HepG2 (cell line): ENCODE measurements around the gene TM7SF3. TPM values are rescaled to one million over a fixed set of nuclear protein-coding genes. Genes with fewer than 3 reads are reported as not detected.

Source experiments
- BRF2 ChIP-seq: sonication (generic); formaldehyde crosslinking; IDR thresholded peaks from 2 replicates; pipeline ENCODE4 v1.8.1; 2022; ENCODE audit warnings: mild to moderate bottlenecking, missing genetic modification reagents
- CERS6 ChIP-seq: sonication (generic); formaldehyde crosslinking; IDR thresholded peaks from 2 replicates; pipeline ENCODE4 v1.5.0; 2020; ENCODE audit warnings: missing genetic modification reagents
- CREM ChIP-seq, 2 experiments: sonication (generic) in 1 of 2; formaldehyde crosslinking in 1 of 2; IDR thresholded peaks; 2 replicates each; pipeline versions ENCODE4 v1.4.0 to v1.6.1; 2016 to 2020; ENCODE audit warnings: antibody characterized with exemption in 1 of 2, mild to moderate bottlenecking in 1 of 2, missing genetic modification reagents in 1 of 2
- ELF1 ChIP-seq: sonication (generic); formaldehyde crosslinking; IDR thresholded peaks from 2 replicates; pipeline ENCODE4 v1.4.0; 2020; ENCODE audit warnings: missing genetic modification reagents
- PHF5A ChIP-seq: IDR thresholded peaks from one replicate; pipeline ENCODE4 v1.6.1; 2018; ENCODE audit warnings: low read depth, missing genetic modification reagents; ENCODE audit not compliant: unreplicated experiment
- SALL1 ChIP-seq: sonication (generic); formaldehyde crosslinking; IDR thresholded peaks from 2 replicates; pipeline ENCODE4 v1.8.0; 2022; ENCODE audit warnings: mild to moderate bottlenecking, missing genetic modification reagents
- SYNCRIP ChIP-seq: fragments of 200-400 bp; formaldehyde crosslinking; IDR thresholded peaks from 2 replicates; pipeline ENCODE4 v1.6.1; 2018; ENCODE audit warnings: mild to moderate bottlenecking, low read depth, low read length; ENCODE audit not compliant: insufficient read depth
- ZBTB38 ChIP-seq: sonication (generic); formaldehyde crosslinking; IDR thresholded peaks from 2 replicates; pipeline ENCODE4 v1.5.1; 2020; ENCODE audit warnings: mild to moderate bottlenecking, missing genetic modification reagents
- ZKSCAN5 ChIP-seq: sonication (generic); formaldehyde crosslinking; IDR thresholded peaks from 2 replicates; pipeline ENCODE4 v1.5.1; 2020; ENCODE audit warnings: mild to moderate bottlenecking, missing genetic modification reagents
- ZNF230 ChIP-seq: sonication (generic); formaldehyde crosslinking; IDR thresholded peaks from 2 replicates; pipeline ENCODE4 v1.4.0; 2020; ENCODE audit warnings: mild to moderate bottlenecking, missing genetic modification reagents
- ZNF235 ChIP-seq: sonication (generic); formaldehyde crosslinking; IDR thresholded peaks from 2 replicates; pipeline ENCODE4 v1.8.1; 2023; ENCODE audit warnings: mild to moderate bottlenecking, missing genetic modification reagents, borderline replicate concordance
- ZNF256 ChIP-seq: sonication (generic); formaldehyde crosslinking; conservative IDR thresholded peaks from 2 replicates; pipeline ENCODE4 v1.4.0; 2020; ENCODE audit warnings: missing genetic modification reagents
- ZNF274 ChIP-seq: sonication (generic); formaldehyde crosslinking; IDR thresholded peaks from 2 replicates; pipeline ENCODE4 v1.5.1; 2020; ENCODE audit warnings: mild to moderate bottlenecking, missing genetic modification reagents
- ZNF362 ChIP-seq: sonication (generic); formaldehyde crosslinking; IDR thresholded peaks from 2 replicates; pipeline ENCODE4 v1.4.0; 2020; ENCODE audit warnings: missing genetic modification reagents, mild to moderate bottlenecking, borderline replicate concordance
- ZNF552 ChIP-seq: sonication (generic); formaldehyde crosslinking; IDR thresholded peaks from 2 replicates; pipeline ENCODE4 v1.9.0; 2022; ENCODE audit warnings: missing genetic modification reagents, mild to moderate bottlenecking, borderline replicate concordance
- ZNF609 ChIP-seq: sonication (generic); formaldehyde crosslinking; IDR thresholded peaks from 2 replicates; pipeline ENCODE4 v1.4.0; 2020; ENCODE audit warnings: mild to moderate bottlenecking, missing genetic modification reagents, borderline replicate concordance
- ZNF878 ChIP-seq: sonication (generic); formaldehyde crosslinking; IDR thresholded peaks from 2 replicates; pipeline ENCODE4 v1.8.1; 2023; ENCODE audit warnings: mild to moderate bottlenecking, missing genetic modification reagents, moderate library complexity
- ZSCAN5A ChIP-seq: sonication (generic); formaldehyde crosslinking; IDR thresholded peaks from 2 replicates; pipeline ENCODE4 v1.8.0; 2022; ENCODE audit warnings: mild to moderate bottlenecking, missing genetic modification reagents, borderline replicate concordance
- polyA plus RNA-seq, 8 experiments: library from polyadenylated mRNA; depleted of rRNA in 3 of 8; stranded (reverse) in 7 of 8; unstranded in 1 of 8; fragments of >200 nt; fragmentation: Illumina TruSeq in 4 of 8; extraction: Trizol in 4 of 8; gene quantifications; 2 replicates each; pipeline versions ENCODE4 v1.2.1 to v1.2.3, GENCODE V29; 2011 to 2016; ENCODE audit warnings: low read depth in 4 of 8, missing spikeins in 1 of 8, mixed read lengths in 1 of 8; ENCODE audit not compliant: insufficient read depth in 1 of 8
- total RNA-seq, 5 experiments: library from RNA; depleted of rRNA; stranded (reverse); fragments of >200 nt; fragmentation: Illumina TruSeq; extraction: Trizol; gene quantifications; 2 replicates each; pipeline ENCODE4 v1.2.3, GENCODE V29; 2016; ENCODE audit warnings: low read depth in 1 of 5

TM7SF3 gene
- total and polyA plus RNA-seq, 2 of the 13 experiments (the other 11 are each of a cell fraction or from before 2014, with no cell fraction given): 116 to 142 TPM

- TF ChIP-seq CERS6 (CRISPR knock-in tag): no peak
- TF ChIP-seq ZNF878: 0 out of 2 replicates have a peak, but pooled peaks have one; percentile 46
- TF ChIP-seq ZNF609 (CRISPR knock-in tag): no peak
- 0 out of 2 replicates have a peak, but pooled peaks have one; percentile 72 for TF ChIP-seq ZNF256 (CRISPR knock-in tag)
- TF ChIP-seq ELF1 (CRISPR knock-in tag): peak; percentile 62
- peak; percentile 86 for TF ChIP-seq ZBTB38
- TF ChIP-seq CREM (IDR thresholded peaks at IDR 0.05): no peak
- TF ChIP-seq CREM (CRISPR knock-in tag; IDR thresholded peaks at IDR 0.05): no peak
- TF ChIP-seq SYNCRIP: no peak
- TF ChIP-seq BRF2 (CRISPR knock-in tag): peak; percentile 65; the same call in 1 of the 2 replicates
- TF ChIP-seq PHF5A: peak; percentile 26
- TF ChIP-seq ZNF362 (CRISPR knock-in tag): no peak
- no peak; the same call in 1 of the 2 replicates for TF ChIP-seq ZNF230 (CRISPR knock-in tag)
- peak; percentile 77; the same call in 1 of the 2 replicates for TF ChIP-seq ZNF274
- TF ChIP-seq SALL1: peak; percentile 83
- TF ChIP-seq ZNF235 (CRISPR knock-in tag): peak; percentile 68; the same call in 1 of the 2 replicates
- TF ChIP-seq ZKSCAN5 (CRISPR knock-in tag): no peak
- TF ChIP-seq ZSCAN5A: no peak
- 0 out of 2 replicates have a peak, but pooled peaks have one; percentile 44 for TF ChIP-seq ZNF552 (CRISPR knock-in tag)
These were observed at the start of gene TM7SF3 (continued) for GRCh38 chr12:27014085-27014858.
